B cell (primary cell): ENCODE measurements around the gene LGALS3. TPM values are rescaled to one million over a fixed set of nuclear protein-coding genes. Genes with fewer than 3 reads are reported as not detected.

Source experiments
- ATAC-seq: fragments of 200-7000 bp; cut with Tn5 transposase; one replicate; pipeline ENCODE4 v1.10.0; 2021; ENCODE audit warnings: low read depth, mild to moderate bottlenecking, moderate number of reproducible peaks, moderate library complexity
- CTCF ChIA-PET: fragments of 350-600 bp; sonication (Branson Sonifier 250); formaldehyde crosslinking; loops from one replicate; lab custom pipeline; 2021; ENCODE audit warnings: antibody characterized with exemption, inconsistent platforms; lab: Charles Lee
- POLR2A ChIA-PET: fragments of 350-600 bp; sonication (Branson Sonifier 250); formaldehyde crosslinking; loops from one replicate; lab custom pipeline; 2021; ENCODE audit warnings: antibody characterized with exemption; lab: Charles Lee
- DNase-seq: peaks from one replicate; pipeline ENCODE4 v3.0.0; 2013
- H2AFZ ChIP-seq: 2 replicates; pipeline ENCODE4 v1.6.1; 2012; ENCODE audit warnings: mild to moderate bottlenecking, low read depth, low read length; ENCODE audit not compliant: insufficient read depth, poor library complexity, severe bottlenecking
- H3K27ac ChIP-seq, 2 donors: 1 replicate in 1 of 2; 2 replicates in 1 of 2; pipeline ENCODE4 v1.5.1; 2012 to 2013; ENCODE audit warnings: low read length in 2 of 2, mild to moderate bottlenecking in 2 of 2, moderate library complexity in 1 of 2
- H3K27me3 ChIP-seq, 4 experiments: fragments of 200-600 bp in 1 of 4; sonication (generic) in 1 of 4; replicated peaks in 1 of 4; 1 replicate in 2 of 4; 2 replicates in 2 of 4; pipeline versions ENCODE4 v1.6.1 to v1.7.0; 2013 to 2016; ENCODE audit warnings: low read length in 3 of 4, mild to moderate bottlenecking in 2 of 4, mixed read lengths in 1 of 4, moderate library complexity in 1 of 4; ENCODE audit not compliant: insufficient read depth in 4 of 4, control insufficient read depth in 3 of 4; ENCODE audit errors: control extremely low read depth in 1 of 4
- H3K36me3 ChIP-seq, 2 experiments: replicated peaks in 1 of 2; 1 replicate in 1 of 2; 2 replicates in 1 of 2; pipeline versions ENCODE4 v1.6.1 to v1.7.1; 2013; ENCODE audit warnings: low read length in 1 of 2; ENCODE audit not compliant: insufficient read depth in 2 of 2, control insufficient read depth in 1 of 2; ENCODE audit errors: control extremely low read depth in 1 of 2, extremely low read depth in 1 of 2
- H3K4me1 ChIP-seq, 2 donors: fragments of 200-600 bp in 1 of 2; sonication (generic) in 1 of 2; 1 replicate in 1 of 2; 2 replicates in 1 of 2; pipeline versions ENCODE4 v1.5.1 to v1.6.1; 2013 to 2017; ENCODE audit warnings: low read length in 2 of 2; ENCODE audit not compliant: control insufficient read depth in 2 of 2, insufficient read depth in 2 of 2
- H3K4me2 ChIP-seq: replicated peaks from 2 replicates; pipeline ENCODE3; 2012; ENCODE audit warnings: mild to moderate bottlenecking, low read depth, low read length; ENCODE audit not compliant: poor library complexity, severe bottlenecking
- H3K4me3 ChIP-seq, 5 experiments: fragments of 200-600 bp in 1 of 5; sonication (generic) in 1 of 5; 1 replicate in 3 of 5; 2 replicates in 2 of 5; pipeline versions ENCODE4 v1.5.1 to v1.7.0; 2011 to 2016; ENCODE audit warnings: low read length in 4 of 5, mild to moderate bottlenecking in 4 of 5, low read depth in 2 of 5, control low read depth in 1 of 5, moderate library complexity in 1 of 5; ENCODE audit not compliant: insufficient read depth in 1 of 5; ENCODE audit errors: control extremely low read depth in 1 of 5, extremely low read depth in 1 of 5
- H3K79me2 ChIP-seq: fragments of 200-600 bp; sonication (generic); one replicate; pipeline ENCODE4 v1.6.0; 2016; ENCODE audit warnings: low read length; ENCODE audit not compliant: control insufficient read depth, insufficient read depth
- H3K9ac ChIP-seq: fragments of 200-600 bp; sonication (generic); 2 replicates; pipeline ENCODE4 v1.6.1; 2017; ENCODE audit warnings: mild to moderate bottlenecking, low read length, moderate library complexity
- H3K9me3 ChIP-seq, 3 donors: one replicate each; pipeline versions ENCODE4 v1.6.1 to v1.7.1; 2013; ENCODE audit warnings: low read length in 2 of 3; ENCODE audit not compliant: control insufficient read depth in 2 of 3, insufficient read depth in 1 of 3; ENCODE audit errors: control extremely low read depth in 1 of 3
- H4K20me1 ChIP-seq: 2 replicates; pipeline ENCODE4 v1.6.0; 2012; ENCODE audit warnings: mild to moderate bottlenecking, low read length; ENCODE audit not compliant: insufficient read depth, control insufficient read depth, poor library complexity, severe bottlenecking
- H3K27ac Mint-ChIP-seq: one replicate; pipeline ENCODE4 v1.8.0; 2021; ENCODE audit warnings: mixed read lengths
- H3K27me3 Mint-ChIP-seq: one replicate; pipeline ENCODE4 v1.8.0; 2021; ENCODE audit warnings: mixed read lengths
- H3K4me1 Mint-ChIP-seq: one replicate; pipeline ENCODE4 v1.8.0; 2021; ENCODE audit warnings: mixed read lengths
- H3K4me3 Mint-ChIP-seq: one replicate; pipeline ENCODE4 v1.8.0; 2021; ENCODE audit warnings: mixed read lengths
- H3K9me3 Mint-ChIP-seq: one replicate; pipeline ENCODE4 v1.8.0; 2022; ENCODE audit warnings: mixed read lengths; ENCODE audit not compliant: insufficient read depth
- CTCF ChIP-seq: fragments of 200-600 bp; IDR thresholded peaks from one replicate; pipeline ENCODE4 v1.8.0; 2022; ENCODE audit warnings: antibody characterized with exemption, mild to moderate bottlenecking
- EZH2 ChIP-seq: IDR thresholded peaks from 2 replicates; pipeline ENCODE4 v1.6.1; 2012; ENCODE audit warnings: borderline replicate concordance, low read depth, mild to moderate bottlenecking, moderate library complexity, low read length; ENCODE audit not compliant: insufficient read depth, poor library complexity, severe bottlenecking
- WGBS: methylation state at CpG from one replicate; pipeline ENCODE4 v1.1.5; 2013; ENCODE audit warnings: missing lambda C conversion rate; ENCODE audit not compliant: insufficient coverage; 5-methylcytosine and 5-hydroxymethylcytosine counted together
- intact Hi-C: fragments of 100-400 bp; cut with micrococcal nuclease; formaldehyde crosslinking; loops from one replicate; pipeline ENCODE4 v1.10.0; 2022
- polyA plus RNA-seq: library from polyadenylated mRNA; depleted of rRNA; stranded (reverse); fragments of >200 nt; gene quantifications from 2 replicates; pipeline ENCODE4 v1.2.3, GENCODE V29; 2012
- total RNA-seq, 2 donors: library from RNA; stranded (reverse); fragments of 120-200 nt in 1 of 2; gene quantifications; 1 replicate in 1 of 2; 2 replicates in 1 of 2; pipeline versions ENCODE4 v1.2.3 to v1.2.4, GENCODE V29; 2013 to 2022

LGALS3 gene
- total and polyA plus RNA-seq, 2 donors (not counting 1 experiment from before 2014, with no cell fraction given): 7.0 to 21.1 TPM

- no peaks in the 10 kb centered on the region for H3K27me3 Mint-ChIP-seq
- CTCF ChIA-PET: interaction anchor here (0.7 to 5.2 kb wide), 5 partner anchors 22 to 107 kb away, joined by 3 to 98 read pairs (median 29); partner anchors contain the start of gene MAPK1IP1L
These were observed 29.4 kb downstream of the LGALS3 start for GRCh38 chr14:55158412-55158811.

DNA sequence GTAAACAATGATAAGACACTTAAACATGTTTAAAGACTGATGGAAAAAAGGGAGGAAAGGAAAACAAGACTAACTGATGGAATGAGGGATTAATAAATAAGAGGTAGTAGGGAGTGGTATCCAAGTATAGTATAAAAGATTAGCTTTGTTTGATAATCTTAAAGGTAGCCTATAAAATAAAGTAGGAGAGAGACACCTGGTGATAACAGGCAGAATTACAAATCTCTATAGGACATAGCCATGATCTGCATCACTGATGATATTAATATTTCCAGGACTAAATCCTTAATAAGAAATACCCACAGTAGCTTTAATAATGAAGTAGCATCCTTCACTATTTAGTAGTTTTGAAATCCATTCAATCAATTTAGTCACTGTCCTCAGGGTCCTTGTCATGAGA lies 31.9 kb downstream of the LGALS3 start:
- no peaks in the 10 kb centered on the region for H3K27me3 Mint-ChIP-seq
- H3K27ac Mint-ChIP-seq: no peak overlapping the region
- Histone ChIP-seq H3K27ac (no peak overlapping the region), H3K79me2 (no peaks in the 10 kb centered on the region), H3K36me3 (no peaks in the 10 kb centered on the region), H3K27me3 (no peaks in the 10 kb centered on the region), H3K4me1 (no peaks in the 10 kb centered on the region), H3K9me3 (no peaks in the 10 kb centered on the region), H3K4me3 (no peak overlapping the region), H3K9ac (no peak overlapping the region), H3K4me2 (no peak overlapping the region), H2AFZ (no peak overlapping the region), H4K20me1 (no peaks in the 10 kb centered on the region)
- DNase-seq (peak; percentile 60), ATAC-seq (peak; percentile 85)
- no peak overlapping the region for H3K4me3 Mint-ChIP-seq
- TF ChIP-seq EZH2 (no peak), CTCF (peak; percentile 74)
- intact Hi-C loops: loop anchor here (1.0 to 10.0 kb wide), 4 partner anchors 72 to 596 kb away; partner anchors contain the start of genes GCH1, MAPK1IP1L and SAMD4A
- no peaks in the 10 kb centered on the region for H3K9me3 Mint-ChIP-seq
- POLR2A ChIA-PET: interaction anchor here (0.7 to 1.0 kb wide), 3 partner anchors 110 to 463 kb away, joined by 3 to 9 read pairs (median 6); partner anchors contain the start of gene MAPK1IP1L
- H3K4me1 Mint-ChIP-seq: peaks cover 2% of the 10 kb centered on the region
- CTCF ChIA-PET: interaction anchor here (0.6 to 5.2 kb wide), 30 partner anchors 9 to 1313 kb away, joined by 3 to 98 read pairs (median 4); partner anchors contain the start of genes GCH1 and MAPK1IP1L

More at GRCh38 chr14:55158412-55158811, 29.4 kb downstream of the LGALS3 start:
- Mint-ChIP-seq H3K4me3 (no peak overlapping the region), H3K4me1 (peaks cover 2% of the 10 kb centered on the region), H3K9me3 (no peaks in the 10 kb centered on the region), H3K27ac (no peak overlapping the region)
- H3K27ac ChIP-seq: no peak overlapping the region
- no peaks in the 10 kb centered on the region for H3K27me3 ChIP-seq
- WGBS: 97% methylated on average over 3 of the region's 3 CpGs
- intact Hi-C loops: no loop called here
- ATAC-seq: no peak
- H3K9me3 ChIP-seq: no peaks in the 10 kb centered on the region
- no peaks in the 10 kb centered on the region for H3K79me2 ChIP-seq
- POLR2A ChIA-PET: no interaction called here
- no peaks in the 10 kb centered on the region for H4K20me1 ChIP-seq
- no peak for DNase-seq
- no peak overlapping the region for H2AFZ ChIP-seq
- no peaks in the 10 kb centered on the region for H3K36me3 ChIP-seq
- no peak overlapping the region for H3K9ac ChIP-seq
- H3K4me1 ChIP-seq: no peaks in the 10 kb centered on the region
- no peak for TF ChIP-seq EZH2
- TF ChIP-seq CTCF: no peak
- H3K4me2 ChIP-seq: no peak overlapping the region
- H3K4me3 ChIP-seq: no peak overlapping the region
